Sciatic nerve (tissue), 2 donors: ENCODE measurements around the gene FRMD4B. TPM values are rescaled to one million over a fixed set of nuclear protein-coding genes. Genes with fewer than 3 reads are reported as not detected.
A peak's percentile ranks its signal among the peaks of the same experiment; 100 is the strongest.

Experiments used
- ATAC-seq: fragments of 200-7000 bp; cut with Tn5 transposase; one replicate; pipeline ENCODE4 v1.9.1; 2020; ENCODE audit warnings: mild to moderate bottlenecking, moderate library complexity
- DNase-seq: peaks from one replicate; pipeline ENCODE4 v3.0.0-alpha.2; 2020; ENCODE audit warnings: low spot score
- intact Hi-C: fragments of 100-400 bp; cut with DNase I; formaldehyde crosslinking; loops from one replicate; pipeline ENCODE4 v1.14.2; 2022
- total RNA-seq: library from RNA; stranded (reverse); fragmentation: NEBNext Ultra II Directional; extraction: Animal tissue kit (Norgen Biotek cat#: 25700); gene quantifications from one replicate; pipeline ENCODE4 v1.2.1, GENCODE V29; 2021
- donor health status: DM: no; HTN: no; CAD: no.
- donor health status: DM: no; HTN: no; CAD: no.

Gene FRMD4B
- total RNA-seq, 1 donor from 2014 or later = 48.6 TPM

DNA sequence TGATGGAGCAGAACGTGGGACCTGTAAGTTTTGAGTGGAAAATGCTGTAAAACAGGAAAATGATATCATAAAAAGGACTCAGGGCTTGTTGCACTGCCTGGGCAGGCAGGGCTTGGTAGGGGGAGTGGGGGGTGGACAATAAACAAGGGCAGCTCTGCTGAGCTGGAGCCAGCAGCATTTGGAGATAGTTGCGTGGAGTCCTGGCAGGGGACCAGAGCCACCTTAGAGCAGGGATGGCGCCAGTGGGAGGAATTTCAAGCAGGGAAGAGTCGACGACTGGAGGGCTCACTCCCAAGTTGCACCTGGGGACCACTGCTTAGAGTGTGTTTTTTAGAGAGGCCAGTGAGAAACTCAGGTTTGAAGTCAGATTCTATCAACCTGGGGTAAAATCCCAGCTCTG, 22.7 kb upstream of the FRMD4B start:
- DNase-seq (no peak), ATAC-seq (no peak)
- intact Hi-C loops = no loop called here

DNA sequence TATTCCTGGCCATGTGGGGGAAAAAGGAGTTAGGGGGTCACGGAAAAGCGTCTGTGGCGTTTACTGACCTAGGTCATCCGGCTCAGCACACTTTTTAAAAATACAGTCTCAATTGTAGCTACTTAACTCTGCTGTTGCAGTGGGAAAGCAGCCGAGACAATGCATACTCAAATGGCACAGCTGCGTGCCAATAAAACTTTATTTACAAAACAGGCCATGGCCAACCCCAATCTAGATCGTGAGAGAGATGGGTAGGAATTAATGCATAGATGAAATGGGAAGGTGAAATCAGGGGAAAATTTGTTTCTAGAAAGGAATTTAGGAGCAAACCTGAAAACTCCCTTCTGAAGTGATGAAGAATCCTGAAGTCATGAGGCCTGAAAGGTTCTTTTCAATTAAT, 22.0 kb upstream of the FRMD4B start:
- intact Hi-C loops = no loop called here
- ATAC-seq = no peak
- DNase-seq = no peak

DNA sequence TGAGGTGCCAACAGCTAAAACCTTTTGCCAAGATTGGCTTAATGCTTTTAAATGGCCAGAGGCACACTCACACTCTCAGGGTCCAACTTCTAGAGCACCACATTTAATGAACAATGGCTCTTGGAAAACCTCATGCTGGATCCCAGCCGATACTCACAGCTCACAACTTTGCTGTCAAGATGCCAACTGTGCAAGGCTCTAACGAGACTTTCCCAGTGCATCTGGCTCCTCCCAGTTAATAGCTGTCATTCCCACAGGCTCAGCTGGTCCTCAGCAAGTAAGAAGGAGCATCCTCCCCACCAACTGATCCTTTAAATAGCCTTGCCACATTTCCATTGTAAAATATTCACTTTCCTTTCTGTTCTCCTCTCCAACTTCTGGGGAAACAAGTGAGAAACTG, 20.3 kb upstream of the FRMD4B start:
- DNase-seq (no peak), ATAC-seq (peak; percentile 70)
- intact Hi-C loops = no loop called here

DNA sequence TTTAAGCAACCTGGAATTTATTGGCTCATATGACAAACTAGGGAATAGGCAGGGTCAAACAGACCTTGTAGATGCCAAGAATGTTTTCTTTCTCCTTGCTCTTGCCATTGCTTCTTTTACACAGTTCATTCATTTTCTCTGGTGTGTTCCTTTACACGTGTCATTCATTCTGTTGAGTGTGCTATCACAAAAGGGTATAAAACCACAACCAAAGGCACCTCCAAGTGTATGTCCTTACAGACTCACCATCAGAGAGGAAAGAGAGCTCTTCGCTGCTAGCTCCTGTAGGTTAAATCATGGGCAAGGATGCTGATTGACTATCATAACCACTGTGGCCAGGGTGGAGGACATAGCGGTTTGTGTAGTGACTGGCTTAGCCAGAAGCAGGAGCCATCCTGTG, 19.2 kb upstream of the FRMD4B start:
- no peak for DNase-seq
- ATAC-seq = no peak
- intact Hi-C loops = no loop called here

DNA sequence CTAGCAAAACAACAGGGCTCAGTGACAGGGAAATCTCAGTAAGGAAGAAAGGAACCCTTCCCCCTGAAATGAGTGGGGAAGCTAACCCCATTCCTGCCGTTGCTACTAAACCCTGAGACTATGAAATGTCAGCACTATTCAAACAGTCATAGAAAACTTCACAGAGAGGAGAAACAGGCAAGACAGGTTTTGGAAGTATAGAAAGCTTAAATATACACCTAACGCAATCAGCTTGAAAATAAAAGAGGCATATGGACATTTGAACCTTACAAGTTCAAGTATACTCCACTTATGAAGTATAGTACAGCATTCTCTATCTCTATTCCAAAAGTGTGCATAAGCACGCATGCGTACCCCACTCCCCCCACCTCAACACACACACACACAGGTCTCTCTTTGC, 17.6 kb upstream of the FRMD4B start:
- DNase-seq = no peak
- ATAC-seq = no peak
- intact Hi-C loops = no loop called here

DNA sequence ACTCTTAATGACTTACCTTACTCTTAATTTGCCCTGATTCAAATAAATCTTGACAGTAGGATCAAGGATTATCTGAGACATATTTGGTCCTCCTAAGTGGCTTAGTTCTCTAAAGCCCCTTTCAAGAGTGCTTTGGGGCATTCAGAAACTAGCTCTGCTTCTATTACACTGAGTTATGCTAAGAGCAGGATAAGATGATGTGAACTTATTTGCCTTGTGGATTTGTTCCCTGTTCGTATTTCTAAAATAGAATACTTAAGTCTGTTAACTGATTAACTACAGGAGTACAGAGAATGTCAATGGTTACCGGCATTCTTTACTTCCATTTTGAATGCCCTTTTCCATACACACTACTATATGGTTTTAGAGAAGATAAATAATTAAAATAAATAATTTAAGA, 14.8 kb upstream of the FRMD4B start:
- DNase-seq (no peak), ATAC-seq (no peak)
- intact Hi-C loops = no loop called here

DNA sequence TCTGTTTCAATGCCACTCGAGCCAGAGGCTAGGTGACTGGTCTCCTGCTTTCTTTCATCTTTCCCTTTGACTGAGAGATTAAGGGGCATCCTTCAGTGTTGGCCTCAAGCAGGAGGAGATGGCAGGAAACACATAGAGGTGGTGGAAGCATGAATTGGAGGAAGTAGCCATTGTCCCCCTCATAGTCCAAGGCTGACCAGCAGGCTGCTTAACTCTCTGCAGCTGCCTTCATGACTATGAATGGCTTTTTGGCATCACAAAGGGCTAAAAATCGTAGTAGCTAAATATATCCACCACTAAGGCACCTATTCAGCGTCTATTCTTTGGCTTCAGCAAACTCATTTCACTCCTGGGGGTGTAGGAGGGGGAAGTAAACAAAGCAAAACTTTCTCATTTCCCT, 7.0 kb upstream of the FRMD4B start:
- intact Hi-C loops = no loop called here
- DNase-seq = no peak
- ATAC-seq = no peak

DNA sequence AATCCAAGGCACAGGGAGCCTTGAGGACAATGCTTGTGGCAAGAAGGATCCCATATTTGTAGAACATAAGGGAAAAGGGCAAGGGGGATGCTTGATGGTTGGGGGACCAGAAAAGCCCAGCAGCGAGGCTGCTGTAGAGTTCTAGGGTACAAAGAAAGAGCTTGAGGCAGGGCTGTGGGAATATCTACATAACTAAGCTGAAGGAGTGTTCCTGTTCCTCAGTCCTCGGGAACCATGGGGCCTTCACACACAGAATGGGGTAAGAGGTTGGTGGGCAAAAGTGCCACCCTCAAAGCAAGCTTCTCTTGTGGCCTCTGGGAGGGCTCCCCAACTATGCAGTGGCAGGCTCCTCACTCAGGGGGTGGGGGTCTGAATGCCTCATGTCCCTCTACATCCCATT, 6.5 kb upstream of the FRMD4B start:
- no peak for ATAC-seq
- intact Hi-C loops = no loop called here
- DNase-seq = no peak

DNA sequence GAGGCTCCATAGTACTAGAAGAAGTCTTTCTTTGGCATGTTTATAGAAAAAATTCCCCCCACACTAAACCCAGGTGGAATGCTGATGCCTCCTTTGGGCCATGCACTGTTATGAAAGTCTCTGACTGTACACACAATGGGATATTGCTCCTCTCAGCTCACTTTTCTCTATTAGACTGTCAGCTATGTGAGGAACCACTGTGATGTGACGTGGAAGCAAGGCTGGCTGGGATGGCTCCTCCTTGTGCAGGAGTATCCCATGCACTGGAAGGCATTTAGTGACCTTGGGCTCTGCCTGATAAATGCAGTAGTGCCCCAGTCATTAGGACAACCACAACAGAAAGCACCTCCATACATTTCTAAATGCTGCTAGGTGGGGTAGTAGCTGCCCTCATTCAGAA, 5.7 kb upstream of the FRMD4B start:
- ATAC-seq = peak; percentile 80
- intact Hi-C loops = no loop called here
- no peak for DNase-seq

DNA sequence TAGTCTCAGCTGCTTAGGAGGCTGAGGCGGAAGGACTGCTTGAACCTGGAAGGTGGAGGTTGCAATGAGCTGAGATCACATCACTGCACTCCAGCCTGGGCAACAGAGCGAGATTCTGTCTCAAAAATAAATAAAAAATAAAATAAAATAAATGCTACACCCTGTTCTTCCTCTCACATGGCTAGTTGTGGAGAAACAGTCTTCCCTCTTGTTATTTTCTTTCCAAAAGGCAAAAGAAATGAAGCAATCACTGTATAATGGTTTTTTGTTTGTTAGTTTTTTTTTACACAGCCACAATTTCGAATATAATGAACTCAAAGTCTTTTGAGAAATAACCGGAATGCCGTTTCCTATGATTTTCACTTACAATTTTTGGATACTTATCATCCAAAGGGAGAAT, 4.9 kb upstream of the FRMD4B start:
- DNase-seq (no peak), ATAC-seq (peak; percentile 53)
- intact Hi-C loops = no loop called here

DNA sequence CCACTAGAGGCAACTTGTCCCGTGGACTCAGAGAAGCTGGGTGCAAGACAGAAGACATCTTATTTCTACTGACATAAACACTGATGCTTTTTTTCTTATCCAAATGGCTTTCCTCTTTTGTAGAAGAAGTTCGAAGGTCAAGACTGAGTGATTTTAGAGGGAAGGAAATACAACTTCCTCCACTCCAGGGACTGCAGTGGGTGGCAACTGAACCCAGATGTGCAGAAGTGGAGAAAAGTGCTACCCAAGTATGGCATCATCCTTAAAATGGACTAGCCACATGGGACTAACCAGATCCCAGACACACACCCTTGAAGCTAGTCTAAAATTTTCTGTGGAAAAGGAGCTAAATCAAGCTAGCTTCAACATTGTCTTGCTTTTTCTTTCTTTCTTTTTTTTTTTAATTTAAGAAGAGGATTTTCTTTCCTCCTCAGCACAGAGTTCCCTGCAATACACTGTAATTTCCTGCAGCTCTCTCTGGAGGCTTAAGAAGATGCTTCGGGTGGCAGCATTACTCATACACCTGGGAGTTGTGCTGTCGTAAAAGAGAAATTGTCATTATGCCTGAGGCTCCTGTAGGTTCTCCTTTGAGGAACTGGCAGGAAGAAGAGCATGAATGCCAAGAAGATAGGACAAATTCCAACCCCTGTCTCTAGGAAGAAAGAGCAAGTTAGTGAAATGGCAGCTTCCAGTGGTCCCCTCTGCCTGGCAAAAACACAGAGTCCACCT, 3.8 kb upstream of the FRMD4B start:
- ATAC-seq (peak; percentile 65), DNase-seq (no peak)
- intact Hi-C loops = no loop called here

DNA sequence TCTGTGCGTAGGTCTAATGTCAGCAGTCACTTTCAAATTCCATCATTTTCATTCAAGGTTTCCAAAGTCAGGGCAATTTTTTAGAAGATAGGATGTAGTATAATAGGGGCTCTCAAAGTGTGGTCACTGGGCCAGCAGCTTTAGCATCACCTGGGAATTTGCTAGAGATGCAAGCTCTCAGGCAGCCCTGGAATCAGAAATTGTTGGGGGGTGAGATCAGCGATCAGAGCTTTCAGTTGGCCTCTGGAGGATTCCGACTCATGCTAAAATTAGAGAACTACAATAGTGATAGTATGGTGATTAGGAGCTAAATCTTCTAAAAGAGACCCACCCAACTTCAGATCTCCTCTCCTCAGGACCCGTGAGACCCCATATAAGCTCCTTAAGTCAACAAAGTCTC, 2.4 kb upstream of the FRMD4B start:
- ATAC-seq = no peak
- no peak for DNase-seq
- intact Hi-C loops = no loop called here

DNA sequence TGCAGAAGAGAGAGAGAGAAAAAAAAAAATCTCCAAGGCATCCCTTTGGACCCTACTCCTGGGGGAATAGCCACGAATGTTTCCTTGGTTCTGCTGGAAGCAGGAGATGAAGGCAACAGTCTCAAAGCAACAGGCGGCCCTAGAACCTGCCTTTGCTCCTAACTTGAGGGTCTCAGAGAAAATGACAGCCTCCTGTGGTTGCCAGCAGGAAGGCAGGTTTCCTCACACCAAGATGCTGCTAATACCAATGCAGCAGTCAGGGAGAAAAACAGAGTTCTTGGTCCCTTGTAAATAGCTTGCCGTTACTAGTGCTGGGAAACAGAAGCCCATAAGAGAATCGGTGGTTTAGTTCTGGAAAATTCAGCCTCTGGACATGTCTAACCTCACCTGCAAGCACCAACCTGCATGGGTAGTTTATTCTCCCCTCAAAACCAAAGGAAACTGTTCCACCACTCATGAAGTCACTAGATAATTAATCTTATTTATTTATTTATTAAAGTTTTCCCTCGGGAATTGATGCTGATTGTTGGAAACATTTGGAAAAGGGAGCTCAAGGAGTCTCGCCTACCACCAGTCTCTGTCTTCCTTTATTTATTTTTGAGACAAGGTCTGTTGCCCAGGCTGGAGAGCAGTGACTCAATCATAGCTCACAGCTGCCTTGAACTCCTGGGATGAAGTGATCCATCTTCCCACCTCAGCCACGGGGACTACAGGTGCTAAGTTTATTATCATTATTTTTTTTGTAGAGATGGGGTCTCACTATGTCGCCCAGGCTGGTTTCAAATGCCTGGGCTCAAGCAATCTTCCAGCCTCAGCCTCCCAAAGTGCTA, 883 bp upstream of the FRMD4B start:
- ATAC-seq (no peak), DNase-seq (no peak)
- intact Hi-C loops = no loop called here

DNA sequence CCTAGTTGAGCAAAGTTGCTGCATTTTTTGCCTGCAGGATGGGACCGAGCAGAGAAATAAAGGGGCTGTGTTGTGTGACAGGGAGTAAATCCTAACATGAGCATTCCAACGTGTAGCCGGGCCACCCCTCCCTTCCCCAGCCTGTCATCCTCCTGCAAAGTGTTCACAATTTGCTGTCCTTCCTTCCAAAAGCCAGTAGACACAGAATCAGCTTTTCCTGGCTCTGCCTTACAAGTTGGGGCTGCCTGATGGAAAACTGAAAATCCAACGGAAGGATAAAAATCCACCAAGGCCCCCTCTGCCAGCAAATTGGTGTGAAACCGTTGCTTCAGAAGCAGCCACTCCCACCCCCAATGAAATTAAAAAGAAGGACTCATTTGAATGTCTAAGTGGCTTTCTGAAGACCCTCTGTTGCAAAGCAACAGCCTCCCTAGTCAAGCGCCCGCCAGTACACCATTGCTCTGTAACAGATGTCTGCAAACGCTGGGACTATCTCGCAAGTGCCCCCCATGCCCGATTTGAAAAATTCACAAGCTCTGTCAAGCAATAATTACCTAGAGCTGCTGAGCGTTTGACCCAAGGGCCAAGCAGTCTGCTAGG, 665 bp downstream of the FRMD4B start:
- intact Hi-C loops = no loop called here
- DNase-seq (no peak), ATAC-seq (peak; percentile 31)

DNA sequence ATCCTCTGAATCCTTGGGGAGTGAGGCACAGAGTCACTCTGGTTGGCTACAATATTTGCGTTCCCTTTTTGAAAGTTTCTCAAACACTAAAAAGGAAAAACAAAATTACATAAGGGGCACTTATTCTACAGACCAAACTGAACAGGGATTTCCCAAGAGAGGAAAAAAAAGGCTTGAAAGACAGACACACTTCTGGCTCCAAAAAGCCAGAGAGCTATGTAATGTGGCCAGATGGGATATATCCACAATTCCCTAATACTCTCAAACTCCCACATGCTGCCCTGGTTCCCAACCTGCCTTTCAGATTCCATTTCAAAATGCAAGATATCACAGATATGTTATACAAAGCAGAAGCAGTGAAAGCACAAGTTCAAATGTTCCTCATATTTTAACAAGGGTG, 1.6 kb downstream of the FRMD4B start:
- DNase-seq = no peak
- ATAC-seq = no peak
- intact Hi-C loops = no loop called here

DNA sequence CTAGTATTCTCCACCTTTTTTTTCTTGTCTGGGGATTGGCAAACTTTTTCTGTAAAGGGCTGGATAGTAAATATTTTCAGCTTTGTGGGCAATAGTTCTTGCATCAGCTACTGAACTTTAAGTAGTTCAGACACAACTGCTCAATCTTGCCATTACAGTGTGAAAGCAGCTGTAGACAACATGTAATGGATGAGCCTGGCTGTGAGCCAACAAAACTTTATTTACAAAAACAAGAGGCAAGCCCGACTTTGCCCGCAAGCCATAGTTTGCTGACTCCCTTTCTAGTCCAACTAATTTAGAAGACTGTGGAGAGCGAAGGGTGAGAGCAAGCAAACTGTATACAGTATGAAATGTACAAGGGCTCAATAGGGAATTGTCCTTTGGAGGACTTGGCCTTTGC, 6.2 kb downstream of the FRMD4B start:
- ATAC-seq = peak; percentile 40
- intact Hi-C loops = no loop called here

DNA sequence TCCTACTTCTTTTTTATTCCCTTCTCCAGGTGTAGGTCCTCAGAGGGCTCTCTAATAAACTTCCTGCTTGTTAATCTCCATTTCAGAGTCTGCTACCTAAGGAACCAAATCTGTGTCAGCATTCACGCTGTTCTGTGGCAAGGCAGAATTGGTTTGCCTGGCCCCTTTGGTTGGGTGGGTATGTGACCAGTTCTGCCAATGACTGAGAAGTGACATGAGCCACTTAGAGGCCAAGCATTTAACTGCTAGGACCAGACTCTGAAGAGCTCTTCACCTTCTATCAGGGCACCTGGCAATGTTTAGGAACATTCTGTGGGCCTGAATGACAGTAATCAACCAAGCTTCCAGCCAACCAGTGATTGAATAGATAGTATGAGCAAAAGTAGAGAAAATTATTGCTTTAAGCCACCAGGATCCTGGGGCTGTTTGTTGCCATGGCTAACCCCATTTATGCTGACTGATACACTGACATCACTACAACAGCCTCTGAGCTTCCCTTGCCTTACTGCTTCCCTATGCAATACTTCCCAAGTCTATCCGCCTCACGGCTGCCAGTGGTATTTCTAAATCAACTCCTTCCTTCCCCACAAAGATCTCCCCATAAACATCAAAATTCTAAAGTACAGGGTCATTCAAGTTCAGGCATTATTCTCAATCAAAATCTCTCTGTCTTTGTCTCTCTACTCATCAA, 7.6 kb downstream of the FRMD4B start:
- intact Hi-C loops = no loop called here
- DNase-seq = no peak
- ATAC-seq = no peak

More for the DNA sequence above, 6.2 kb downstream of the FRMD4B start:
- DNase-seq = no peak

DNA sequence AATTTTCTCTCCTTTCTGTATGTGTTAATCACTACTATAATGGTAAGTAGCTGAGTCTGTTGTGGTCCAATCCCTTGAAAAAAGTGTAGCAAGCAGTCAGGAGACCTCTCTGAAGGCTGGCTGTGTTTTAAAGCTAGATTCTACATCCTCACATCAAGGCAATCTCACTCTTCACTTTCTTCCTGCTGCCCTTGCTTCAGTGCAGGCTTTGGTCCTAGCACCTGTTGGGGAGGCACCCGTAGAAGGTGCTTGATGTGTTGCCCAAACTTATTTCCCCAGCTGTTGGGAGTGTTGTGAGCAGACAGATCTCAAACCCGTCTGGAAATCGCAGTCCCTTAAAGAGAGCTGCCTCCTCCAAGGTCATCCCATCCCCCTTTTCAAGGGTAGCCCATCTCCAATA, 8.6 kb downstream of the FRMD4B start:
- ATAC-seq (no peak), DNase-seq (no peak)
- intact Hi-C loops = no loop called here

DNA sequence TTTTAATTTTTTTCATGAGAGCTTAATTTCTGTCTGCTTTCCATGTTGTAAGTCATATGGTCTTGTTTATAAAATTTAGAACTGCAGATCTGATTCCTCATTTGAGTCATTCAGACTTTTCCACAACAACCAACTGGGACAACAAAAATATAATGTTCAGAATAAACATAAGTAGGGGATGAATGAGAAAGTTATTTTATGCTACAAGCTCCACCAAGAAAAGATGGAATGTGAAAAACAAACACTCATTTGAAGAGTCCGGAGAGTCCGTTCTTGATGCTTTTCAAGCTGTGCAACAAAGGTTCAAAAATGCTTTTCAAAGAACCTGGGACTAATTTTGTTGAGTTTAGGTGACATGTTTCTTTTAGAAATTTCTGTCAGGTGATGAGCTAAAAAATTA, 9.2 kb downstream of the FRMD4B start:
- intact Hi-C loops = no loop called here
- DNase-seq (no peak), ATAC-seq (no peak)

DNA sequence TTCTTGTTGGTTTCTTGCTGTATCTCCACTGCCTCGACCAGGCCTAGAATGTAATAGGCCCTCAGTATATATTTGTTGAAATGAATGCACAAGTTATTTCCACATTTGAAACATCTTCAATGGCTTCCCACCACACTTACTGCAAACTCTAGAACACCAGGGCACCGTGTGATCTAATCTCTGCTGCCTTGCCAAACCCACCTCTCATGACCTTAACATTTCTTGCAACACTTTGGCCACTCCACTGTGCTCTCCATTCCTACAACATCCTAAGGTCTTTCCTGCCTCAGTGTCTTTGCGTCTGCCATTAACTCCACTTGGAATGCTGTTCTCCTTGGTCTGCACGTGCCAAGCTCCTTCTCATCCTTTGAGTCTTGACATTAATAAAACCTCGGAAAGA, 14.1 kb downstream of the FRMD4B start:
- no peak for DNase-seq
- intact Hi-C loops = no loop called here
- no peak for ATAC-seq
